ENCODE measurements around the gene DALRD3.

The DALRD3 gene

GRCh38 chr3:49027634-49028033, 9.3 kb upstream of the DALRD3 start:
- DNase-seq (ENCODE audit: low spot score), result no peak
- in situ Hi-C loops (cut with MboI; ENCODE audit: low sequenced_read_pairs, unreplicated experiment), result no loop called here
- no peak for TF ChIP-seq CTCF (IDR thresholded peaks at IDR 0.05; ENCODE audit: borderline replicate concordance, control extremely low read depth, extremely low read depth, insufficient read depth, missing control alignments)

- DNase-seq (ENCODE audit: low spot score), result no peak
- TF ChIP-seq CTCF (IDR thresholded peaks at IDR 0.05; ENCODE audit: borderline replicate concordance, control extremely low read depth, extremely low read depth, insufficient read depth, missing control alignments), result no peak
- in situ Hi-C loops (cut with MboI; ENCODE audit: low sequenced_read_pairs, unreplicated experiment), result no loop called here
Measured at GRCh38 chr3:49026536-49026935, 8.2 kb upstream of the DALRD3 start.

- DNase-seq (ENCODE audit: low spot score), result no peak
- TF ChIP-seq CTCF (IDR thresholded peaks at IDR 0.05; ENCODE audit: borderline replicate concordance, control extremely low read depth, extremely low read depth, insufficient read depth, missing control alignments), result no peak
- in situ Hi-C loops (cut with MboI; ENCODE audit: low sequenced_read_pairs, unreplicated experiment), result no loop called here
Measured at GRCh38 chr3:49025793-49026520, 7.6 kb upstream of the DALRD3 start.

- DNase-seq (ENCODE audit: low spot score), result no peak
- TF ChIP-seq CTCF (IDR thresholded peaks at IDR 0.05; ENCODE audit: borderline replicate concordance, control extremely low read depth, extremely low read depth, insufficient read depth, missing control alignments), result no peak
- in situ Hi-C loops (cut with MboI; ENCODE audit: low sequenced_read_pairs, unreplicated experiment), result no loop called here
Measured at GRCh38 chr3:49025005-49025792, 6.8 kb upstream of the DALRD3 start.

GRCh38 chr3:49024449-49024848, 6.1 kb upstream of the DALRD3 start:
- no peak for TF ChIP-seq CTCF (IDR thresholded peaks at IDR 0.05; ENCODE audit: borderline replicate concordance, control extremely low read depth, extremely low read depth, insufficient read depth, missing control alignments)
- in situ Hi-C loops (cut with MboI; ENCODE audit: low sequenced_read_pairs, unreplicated experiment), result no loop called here

GRCh38 chr3:49023775-49024174, 5.4 kb upstream of the DALRD3 start:
- no peak for TF ChIP-seq CTCF (IDR thresholded peaks at IDR 0.05; ENCODE audit: borderline replicate concordance, control extremely low read depth, extremely low read depth, insufficient read depth, missing control alignments)
- DNase-seq (ENCODE audit: low spot score), result no peak
- in situ Hi-C loops (cut with MboI; ENCODE audit: low sequenced_read_pairs, unreplicated experiment), result no loop called here

More at GRCh38 chr3:49024449-49024848, 6.1 kb upstream of the DALRD3 start:
- no peak for DNase-seq (ENCODE audit: low spot score)
